Measurements from ENCODE around the gene USE1. TPM values are rescaled to one million over a fixed set of nuclear protein-coding genes. Genes with fewer than 3 reads are reported as not detected.

USE1 gene
- total and polyA plus RNA-seq, 9 of the 15 experiments (the other 6 are each of a cell fraction or from before 2014, with no cell fraction given) = 17.3 to 52.4 (median 34.0) TPM

DNA sequence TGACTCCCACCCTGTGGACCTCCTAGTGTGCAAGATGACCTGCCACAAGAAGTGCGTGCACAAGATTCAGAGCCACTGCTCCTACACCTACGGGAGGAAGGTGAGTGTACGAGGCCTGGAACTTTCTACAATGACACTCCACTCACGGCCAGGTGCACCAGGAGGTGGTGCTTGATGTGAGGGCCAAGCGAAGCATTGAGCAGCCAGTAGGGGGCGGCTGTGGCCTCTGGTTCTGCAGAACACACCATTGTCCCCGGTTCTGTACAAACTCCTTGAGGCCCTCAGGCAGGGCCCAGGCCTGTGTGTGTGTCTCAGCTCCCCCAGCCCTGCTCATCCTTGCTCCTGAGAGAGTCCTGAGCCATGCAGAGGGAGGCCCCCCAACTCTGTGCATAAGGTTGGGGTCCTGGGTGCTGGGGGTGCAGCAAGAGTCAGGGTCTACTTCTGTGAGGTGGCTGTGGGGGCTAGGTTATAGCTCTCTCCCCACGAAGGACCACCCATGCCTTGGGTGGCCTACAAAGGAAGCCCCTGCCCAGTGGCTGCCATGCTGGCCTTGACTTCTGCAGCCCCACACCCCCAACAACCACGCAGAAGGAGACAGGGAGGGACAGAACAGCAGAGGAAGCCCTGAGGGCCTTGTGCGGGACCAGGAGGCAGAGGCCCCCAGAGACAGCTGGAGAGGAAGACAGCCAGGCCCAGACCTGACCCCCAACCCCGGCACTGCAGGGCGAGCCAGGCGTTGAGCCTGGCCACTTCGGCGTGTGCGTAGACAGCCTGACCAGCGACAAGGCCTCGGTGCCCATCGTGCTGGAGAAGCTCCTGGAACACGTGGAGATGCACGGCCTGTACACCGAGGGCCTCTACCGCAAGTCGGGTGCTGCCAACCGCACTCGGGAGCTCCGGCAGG lies 9.7 kb upstream of the USE1 start (continued):
- TF ChIP-seq, protein P1, sequence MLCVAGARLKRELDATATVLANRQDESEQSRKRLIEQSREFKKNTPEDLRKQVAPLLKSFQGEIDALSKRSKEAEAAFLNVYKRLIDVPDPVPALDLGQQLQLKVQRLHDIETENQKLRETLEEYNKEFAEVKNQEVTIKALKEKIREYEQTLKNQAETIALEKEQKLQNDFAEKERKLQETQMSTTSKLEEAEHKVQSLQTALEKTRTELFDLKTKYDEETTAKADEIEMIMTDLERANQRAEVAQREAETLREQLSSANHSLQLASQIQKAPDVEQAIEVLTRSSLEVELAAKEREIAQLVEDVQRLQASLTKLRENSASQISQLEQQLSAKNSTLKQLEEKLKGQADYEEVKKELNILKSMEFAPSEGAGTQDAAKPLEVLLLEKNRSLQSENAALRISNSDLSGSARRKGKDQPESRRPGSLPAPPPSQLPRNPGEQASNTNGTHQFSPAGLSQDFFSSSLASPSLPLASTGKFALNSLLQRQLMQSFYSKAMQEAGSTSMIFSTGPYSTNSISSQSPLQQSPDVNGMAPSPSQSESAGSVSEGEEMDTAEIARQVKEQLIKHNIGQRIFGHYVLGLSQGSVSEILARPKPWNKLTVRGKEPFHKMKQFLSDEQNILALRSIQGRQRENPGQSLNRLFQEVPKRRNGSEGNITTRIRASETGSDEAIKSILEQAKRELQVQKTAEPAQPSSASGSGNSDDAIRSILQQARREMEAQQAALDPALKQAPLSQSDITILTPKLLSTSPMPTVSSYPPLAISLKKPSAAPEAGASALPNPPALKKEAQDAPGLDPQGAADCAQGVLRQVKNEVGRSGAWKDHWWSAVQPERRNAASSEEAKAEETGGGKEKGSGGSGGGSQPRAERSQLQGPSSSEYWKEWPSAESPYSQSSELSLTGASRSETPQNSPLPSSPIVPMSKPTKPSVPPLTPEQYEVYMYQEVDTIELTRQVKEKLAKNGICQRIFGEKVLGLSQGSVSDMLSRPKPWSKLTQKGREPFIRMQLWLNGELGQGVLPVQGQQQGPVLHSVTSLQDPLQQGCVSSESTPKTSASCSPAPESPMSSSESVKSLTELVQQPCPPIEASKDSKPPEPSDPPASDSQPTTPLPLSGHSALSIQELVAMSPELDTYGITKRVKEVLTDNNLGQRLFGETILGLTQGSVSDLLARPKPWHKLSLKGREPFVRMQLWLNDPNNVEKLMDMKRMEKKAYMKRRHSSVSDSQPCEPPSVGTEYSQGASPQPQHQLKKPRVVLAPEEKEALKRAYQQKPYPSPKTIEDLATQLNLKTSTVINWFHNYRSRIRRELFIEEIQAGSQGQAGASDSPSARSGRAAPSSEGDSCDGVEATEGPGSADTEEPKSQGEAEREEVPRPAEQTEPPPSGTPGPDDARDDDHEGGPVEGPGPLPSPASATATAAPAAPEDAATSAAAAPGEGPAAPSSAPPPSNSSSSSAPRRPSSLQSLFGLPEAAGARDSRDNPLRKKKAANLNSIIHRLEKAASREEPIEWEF (CRISPR knock-in tag; IDR thresholded peaks at IDR 0.05) = no peak
- no peak for TF ChIP-seq MBD2 (IDR thresholded peaks at IDR 0.05; ENCODE audit: borderline replicate concordance, low read depth)
- 0 out of 2 replicates have a peak, but pooled peaks have one; percentile 43 for TF ChIP-seq CC2D1A (IDR thresholded peaks at IDR 0.05)
- no peak for TF ChIP-seq HNRNPL (IDR thresholded peaks at IDR 0.05; ENCODE audit: low read depth, low read length)
- no peak for TF ChIP-seq FIP1L1 (IDR thresholded peaks at IDR 0.05; ENCODE audit: low read depth, low read length, poor library complexity, severe bottlenecking)
- TF ChIP-seq JUND (IDR thresholded peaks at IDR 0.05; ENCODE audit: borderline replicate concordance, low read depth, low read length) = peak; percentile 26; the same call in 1 of the 2 replicates
- no peak for TF ChIP-seq JUND (tag; IDR thresholded peaks at IDR 0.05; ENCODE audit: borderline replicate concordance, low read depth, low read length)
- no peak for TF ChIP-seq GTF2F1 (IDR thresholded peaks at IDR 0.05; ENCODE audit: low read depth, low read length)
- TF ChIP-seq, protein P2, sequence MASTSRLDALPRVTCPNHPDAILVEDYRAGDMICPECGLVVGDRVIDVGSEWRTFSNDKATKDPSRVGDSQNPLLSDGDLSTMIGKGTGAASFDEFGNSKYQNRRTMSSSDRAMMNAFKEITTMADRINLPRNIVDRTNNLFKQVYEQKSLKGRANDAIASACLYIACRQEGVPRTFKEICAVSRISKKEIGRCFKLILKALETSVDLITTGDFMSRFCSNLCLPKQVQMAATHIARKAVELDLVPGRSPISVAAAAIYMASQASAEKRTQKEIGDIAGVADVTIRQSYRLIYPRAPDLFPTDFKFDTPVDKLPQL (IDR thresholded peaks at IDR 0.05; ENCODE audit: extremely low read depth, insufficient read length) = no peak
- TF ChIP-seq, protein P3, sequence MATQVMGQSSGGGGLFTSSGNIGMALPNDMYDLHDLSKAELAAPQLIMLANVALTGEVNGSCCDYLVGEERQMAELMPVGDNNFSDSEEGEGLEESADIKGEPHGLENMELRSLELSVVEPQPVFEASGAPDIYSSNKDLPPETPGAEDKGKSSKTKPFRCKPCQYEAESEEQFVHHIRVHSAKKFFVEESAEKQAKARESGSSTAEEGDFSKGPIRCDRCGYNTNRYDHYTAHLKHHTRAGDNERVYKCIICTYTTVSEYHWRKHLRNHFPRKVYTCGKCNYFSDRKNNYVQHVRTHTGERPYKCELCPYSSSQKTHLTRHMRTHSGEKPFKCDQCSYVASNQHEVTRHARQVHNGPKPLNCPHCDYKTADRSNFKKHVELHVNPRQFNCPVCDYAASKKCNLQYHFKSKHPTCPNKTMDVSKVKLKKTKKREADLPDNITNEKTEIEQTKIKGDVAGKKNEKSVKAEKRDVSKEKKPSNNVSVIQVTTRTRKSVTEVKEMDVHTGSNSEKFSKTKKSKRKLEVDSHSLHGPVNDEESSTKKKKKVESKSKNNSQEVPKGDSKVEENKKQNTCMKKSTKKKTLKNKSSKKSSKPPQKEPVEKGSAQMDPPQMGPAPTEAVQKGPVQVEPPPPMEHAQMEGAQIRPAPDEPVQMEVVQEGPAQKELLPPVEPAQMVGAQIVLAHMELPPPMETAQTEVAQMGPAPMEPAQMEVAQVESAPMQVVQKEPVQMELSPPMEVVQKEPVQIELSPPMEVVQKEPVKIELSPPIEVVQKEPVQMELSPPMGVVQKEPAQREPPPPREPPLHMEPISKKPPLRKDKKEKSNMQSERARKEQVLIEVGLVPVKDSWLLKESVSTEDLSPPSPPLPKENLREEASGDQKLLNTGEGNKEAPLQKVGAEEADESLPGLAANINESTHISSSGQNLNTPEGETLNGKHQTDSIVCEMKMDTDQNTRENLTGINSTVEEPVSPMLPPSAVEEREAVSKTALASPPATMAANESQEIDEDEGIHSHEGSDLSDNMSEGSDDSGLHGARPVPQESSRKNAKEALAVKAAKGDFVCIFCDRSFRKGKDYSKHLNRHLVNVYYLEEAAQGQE (IDR thresholded peaks at IDR 0.05; ENCODE audit: borderline replicate concordance) = peak; percentile 90
- TF ChIP-seq, protein P3 (CRISPR knock-in tag; IDR thresholded peaks at IDR 0.05; ENCODE audit: low read depth) = no peak
- no peak for TF ChIP-seq ZNF121 (CRISPR knock-in tag; conservative IDR thresholded peaks at IDR 0.05)

Data from K562 (cell line).